Fibroblast of pulmonary artery (primary cell): ENCODE measurements around the gene MYL1.

Experiments
- DNase-seq: peaks from one replicate; pipeline ENCODE4 v3.0.0-alpha.2; 2010; ENCODE audit warnings: low read depth
- H3K4me3 ChIP-seq: replicated peaks from 2 replicates; pipeline ENCODE4 v1.5.1; 2011; ENCODE audit warnings: low read depth, mild to moderate bottlenecking, control low read depth, low read length, moderate library complexity
- TF ChIP-seq, protein P1 (sequence below): IDR thresholded peaks from 2 replicates; pipeline ENCODE4 v1.5.1; 2011; ENCODE audit warnings: mild to moderate bottlenecking, control low read depth, low read length, inconsistent platforms; ENCODE audit errors: missing control alignments

Gene MYL1

DNA sequence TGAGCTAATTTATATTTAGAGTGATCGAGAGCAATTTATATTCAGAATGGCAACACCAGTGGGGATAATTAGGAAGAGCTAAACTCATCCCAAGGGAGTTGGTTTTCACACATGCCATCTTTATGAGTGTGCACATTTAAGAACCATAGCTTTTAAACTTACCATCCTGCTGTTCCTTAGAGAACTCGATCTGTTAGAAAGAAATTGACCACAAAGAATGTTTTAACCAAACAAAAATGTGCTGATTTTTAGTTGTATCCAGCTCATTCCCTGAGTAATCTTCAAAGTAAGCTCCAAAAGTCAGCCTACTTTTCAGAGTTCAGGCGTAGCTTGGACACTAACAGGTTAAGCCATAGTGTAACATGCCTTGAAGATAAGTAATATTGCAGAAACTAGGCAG is 12.6 kb downstream of the MYL1 start:
- TF ChIP-seq, protein P1, sequence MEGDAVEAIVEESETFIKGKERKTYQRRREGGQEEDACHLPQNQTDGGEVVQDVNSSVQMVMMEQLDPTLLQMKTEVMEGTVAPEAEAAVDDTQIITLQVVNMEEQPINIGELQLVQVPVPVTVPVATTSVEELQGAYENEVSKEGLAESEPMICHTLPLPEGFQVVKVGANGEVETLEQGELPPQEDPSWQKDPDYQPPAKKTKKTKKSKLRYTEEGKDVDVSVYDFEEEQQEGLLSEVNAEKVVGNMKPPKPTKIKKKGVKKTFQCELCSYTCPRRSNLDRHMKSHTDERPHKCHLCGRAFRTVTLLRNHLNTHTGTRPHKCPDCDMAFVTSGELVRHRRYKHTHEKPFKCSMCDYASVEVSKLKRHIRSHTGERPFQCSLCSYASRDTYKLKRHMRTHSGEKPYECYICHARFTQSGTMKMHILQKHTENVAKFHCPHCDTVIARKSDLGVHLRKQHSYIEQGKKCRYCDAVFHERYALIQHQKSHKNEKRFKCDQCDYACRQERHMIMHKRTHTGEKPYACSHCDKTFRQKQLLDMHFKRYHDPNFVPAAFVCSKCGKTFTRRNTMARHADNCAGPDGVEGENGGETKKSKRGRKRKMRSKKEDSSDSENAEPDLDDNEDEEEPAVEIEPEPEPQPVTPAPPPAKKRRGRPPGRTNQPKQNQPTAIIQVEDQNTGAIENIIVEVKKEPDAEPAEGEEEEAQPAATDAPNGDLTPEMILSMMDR, result no peak
- no peak overlapping the region for H3K4me3 ChIP-seq
- no peak for DNase-seq

DNA sequence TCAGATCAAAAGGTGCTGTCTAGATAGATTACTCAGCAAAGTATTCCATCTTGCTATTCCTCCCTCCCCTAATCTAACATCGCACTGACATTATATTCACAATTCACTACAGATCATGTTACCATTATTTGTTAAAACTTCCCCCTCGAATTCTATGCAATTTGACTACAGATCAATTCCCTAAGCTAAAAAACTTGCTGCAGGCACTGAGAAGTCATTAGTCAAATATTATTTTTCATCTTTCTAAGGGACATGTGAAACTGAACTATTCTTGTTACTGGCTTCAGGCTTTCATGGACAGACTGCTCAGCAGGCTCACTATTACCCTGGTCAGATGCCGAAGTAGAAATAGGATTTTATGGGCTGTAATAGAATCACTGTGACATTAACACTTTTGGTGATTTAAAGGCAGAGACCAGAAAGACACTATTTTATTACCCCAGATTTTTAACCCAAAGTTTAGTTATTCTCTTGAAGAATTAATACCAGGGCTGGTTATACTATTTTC is 15.1 kb downstream of the MYL1 start:
- no peak overlapping the region for H3K4me3 ChIP-seq
- no peak for DNase-seq
- TF ChIP-seq, protein P1, result no peak

DNA sequence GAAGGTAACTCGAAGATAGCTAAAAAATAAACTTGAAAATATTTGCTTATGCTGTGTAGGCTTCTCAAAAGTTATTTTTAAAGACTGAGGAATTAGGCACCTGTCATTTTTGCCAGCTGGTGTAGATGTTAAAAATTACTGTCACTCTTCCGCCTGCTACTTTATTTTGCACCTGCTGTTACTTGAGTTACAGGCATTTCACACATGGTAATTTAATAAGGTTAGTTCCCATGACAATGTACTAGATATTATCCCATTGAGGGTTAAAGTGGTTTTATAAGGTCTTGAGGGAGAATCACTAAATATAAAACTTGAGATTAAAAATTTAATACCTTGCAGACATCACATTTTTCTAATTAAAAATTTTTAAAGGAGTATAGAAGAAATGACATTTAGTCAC is 26.6 kb downstream of the MYL1 start:
- TF ChIP-seq, protein P1, result no peak
- no peak for DNase-seq
- no peak overlapping the region for H3K4me3 ChIP-seq

GRCh38 chr2:210287301-210287700 is 27.7 kb downstream of the MYL1 start:
- no peak overlapping the region for H3K4me3 ChIP-seq
- DNase-seq, result no peak
- TF ChIP-seq, protein P1, result no peak

GRCh38 chr2:210286123-210286680 is 28.8 kb downstream of the MYL1 start:
- DNase-seq, result no peak
- TF ChIP-seq, protein P1, result no peak
- H3K4me3 ChIP-seq, result no peak overlapping the region

DNA sequence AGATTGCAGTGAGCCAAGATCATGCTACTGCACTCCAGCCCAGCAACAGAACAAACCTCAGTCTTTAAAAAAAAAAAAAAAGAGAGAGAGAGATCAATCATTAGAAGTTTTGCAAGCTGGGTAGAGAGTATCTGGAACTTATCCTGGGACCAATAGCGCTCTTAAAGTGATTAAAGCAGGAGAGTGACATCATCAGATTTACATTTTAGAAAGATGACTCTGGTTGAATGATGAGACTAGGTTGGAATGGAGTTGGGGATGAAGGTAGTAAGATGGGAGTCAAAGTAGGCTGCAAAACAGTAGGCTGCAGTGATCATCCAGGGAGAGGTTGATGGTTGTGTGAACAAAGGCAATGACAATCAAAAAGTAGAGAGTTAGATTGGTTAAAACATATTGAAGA is 37.8 kb downstream of the MYL1 start:
- DNase-seq, result no peak
- no peak overlapping the region for H3K4me3 ChIP-seq
- TF ChIP-seq, protein P1, result no peak

DNA sequence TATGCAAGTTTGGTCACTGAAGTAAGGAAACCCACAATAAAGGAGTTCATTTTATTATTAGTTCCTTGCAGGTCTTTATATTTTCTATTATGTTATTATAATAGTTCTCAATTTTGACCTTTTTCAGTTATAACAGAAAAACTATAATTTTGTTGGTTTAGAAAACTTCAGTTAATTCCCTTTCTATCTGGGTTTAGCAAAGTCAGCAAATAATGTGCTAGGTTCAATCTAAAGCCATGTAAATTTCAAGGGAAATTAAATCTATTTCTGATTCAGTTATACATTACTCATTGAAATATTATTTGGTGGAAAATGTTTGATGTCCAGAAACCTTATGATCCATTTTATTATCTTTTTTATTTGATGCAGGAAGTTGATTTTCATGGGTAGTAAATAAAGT is 43.7 kb downstream of the MYL1 start:
- TF ChIP-seq, protein P1, result no peak
- DNase-seq, result no peak
- no peak overlapping the region for H3K4me3 ChIP-seq
